Activated CD4-positive, alpha-beta T cell treated with anti-CD3 and anti-CD28 coated beads, Interleukin-2, amount 50 U/mL, for 24 hours (primary cell): ENCODE measurements around the gene NRIP2.

ENCODE experiments used
- DNase-seq, 2 donors: peaks; one replicate each; pipeline ENCODE4 v3.0.0-alpha.2; 2020; ENCODE audit warnings: low read depth in 1 of 2, low spot score in 1 of 2

Gene NRIP2

GRCh38 chr12:2851931-2852330, 17.1 kb upstream of the NRIP2 start:
- DNase-seq, result no peak

GRCh38 chr12:2845280-2845679, 10.4 kb upstream of the NRIP2 start:
- DNase-seq, result no peak

DNA sequence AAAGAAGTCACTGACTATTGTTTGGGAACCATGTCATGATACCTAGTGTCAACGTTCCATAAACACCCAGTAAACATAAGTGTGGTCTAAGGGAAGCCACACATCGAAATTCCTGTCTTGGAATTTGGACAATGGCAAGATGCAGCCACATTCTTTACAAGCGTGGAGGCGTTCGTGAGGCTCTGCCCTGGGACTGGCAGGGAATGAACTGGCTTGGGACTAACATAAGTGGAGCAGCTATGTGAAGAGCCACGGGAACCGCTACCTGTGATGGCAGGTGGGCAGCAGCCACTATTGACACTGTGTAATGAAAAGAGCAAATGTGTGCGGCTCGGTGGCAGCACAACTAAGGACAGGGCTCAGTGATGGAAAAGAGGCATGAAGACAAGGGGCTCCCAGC, 10.0 kb upstream of the NRIP2 start:
- DNase-seq, result no peak

- no peak for DNase-seq
Observed at GRCh38 chr12:2842948-2843347, 8.1 kb upstream of the NRIP2 start.

GRCh38 chr12:2841056-2841650, 6.3 kb upstream of the NRIP2 start:
- no peak for DNase-seq

DNA sequence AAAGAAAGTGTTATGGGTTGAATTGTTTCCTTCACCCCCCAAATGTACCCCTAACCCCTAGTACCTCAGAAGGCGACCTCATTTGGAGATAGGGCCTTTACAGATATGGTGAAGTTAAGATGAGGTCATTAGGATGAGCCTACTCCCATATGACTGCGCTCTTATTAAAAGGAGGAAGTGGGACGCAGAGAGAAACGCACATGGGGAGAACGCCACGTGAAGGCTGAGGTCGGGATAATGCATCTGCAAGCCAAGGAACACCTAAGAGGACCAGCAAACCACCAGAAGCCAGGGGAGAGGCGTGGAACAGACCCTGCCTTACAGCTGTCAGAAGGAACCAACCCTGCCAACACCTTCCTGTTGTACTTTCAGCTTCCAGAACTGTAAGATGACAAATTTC, 1.7 kb upstream of the NRIP2 start:
- no peak for DNase-seq

GRCh38 chr12:2835691-2836403, 1.0 kb upstream of the NRIP2 start:
- DNase-seq, result no peak

DNA sequence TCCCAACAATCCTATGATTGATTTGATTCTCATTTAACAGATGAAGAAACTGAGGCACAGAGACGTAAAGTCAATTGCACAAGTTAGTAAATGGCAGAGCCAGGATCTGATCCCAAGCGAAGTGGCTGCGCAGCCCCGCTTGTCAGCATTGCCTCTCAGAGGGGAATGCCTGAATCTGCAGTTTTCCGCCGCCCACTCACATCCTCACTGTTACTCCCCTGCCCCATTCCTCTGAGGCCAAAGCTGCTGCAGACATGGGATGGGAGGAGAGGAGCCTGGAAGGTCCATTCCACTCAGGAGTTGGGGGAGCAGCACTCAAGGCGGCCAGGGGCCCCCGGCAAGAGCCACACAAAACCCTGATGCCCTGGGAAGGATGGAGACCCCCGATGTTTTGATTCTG, 1.0 kb downstream of the NRIP2 start:
- DNase-seq, result no peak

GRCh38 chr12:2833327-2833726, 1.5 kb downstream of the NRIP2 start:
- DNase-seq, result no peak

- no peak for DNase-seq
Observed at GRCh38 chr12:2832550-2833127, 2.2 kb downstream of the NRIP2 start.

- no peak for DNase-seq
Observed at GRCh38 chr12:2829275-2829674, 5.6 kb downstream of the NRIP2 start.

DNA sequence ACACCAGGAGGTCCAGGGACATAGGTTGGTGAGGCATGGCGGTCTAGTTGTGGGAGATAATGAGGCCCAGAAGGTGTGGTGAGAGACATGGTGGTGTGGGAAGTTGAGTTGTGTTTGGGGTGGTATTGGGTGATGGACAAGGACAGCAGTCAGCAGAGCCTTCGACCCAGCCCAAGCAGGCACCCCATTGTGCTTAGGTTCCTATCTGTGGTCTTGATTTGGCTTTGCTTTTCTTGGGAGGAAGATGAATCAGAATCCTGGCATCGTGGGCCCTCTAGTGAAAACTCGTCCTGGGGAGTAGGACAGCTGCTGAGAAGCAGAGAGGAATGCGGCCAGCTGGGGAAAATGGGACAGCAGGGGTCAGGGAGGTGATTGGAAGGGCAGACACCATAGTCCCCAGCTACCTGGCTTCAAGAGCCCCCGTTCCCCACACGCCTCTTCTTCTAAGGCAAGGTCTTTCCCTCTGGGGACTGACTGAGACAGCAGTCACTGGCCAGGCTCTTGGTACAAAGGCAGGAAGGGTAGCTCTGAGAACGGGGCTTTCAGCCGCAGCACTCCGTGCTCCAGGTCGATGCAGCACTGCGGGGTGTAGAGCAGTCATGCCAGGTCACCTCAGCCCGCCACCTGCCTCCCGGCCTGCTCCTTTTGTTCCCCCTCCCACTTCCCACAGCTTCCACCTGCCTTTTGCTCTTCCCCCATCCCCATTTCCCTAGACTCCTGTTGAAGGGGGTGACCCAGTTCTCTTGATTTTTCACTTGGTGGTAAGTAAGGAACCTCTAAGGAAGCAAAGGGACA, 7.9 kb downstream of the NRIP2 start:
- no peak for DNase-seq

- DNase-seq, result no peak
Observed at GRCh38 chr12:2826036-2826435, 8.8 kb downstream of the NRIP2 start.

DNA sequence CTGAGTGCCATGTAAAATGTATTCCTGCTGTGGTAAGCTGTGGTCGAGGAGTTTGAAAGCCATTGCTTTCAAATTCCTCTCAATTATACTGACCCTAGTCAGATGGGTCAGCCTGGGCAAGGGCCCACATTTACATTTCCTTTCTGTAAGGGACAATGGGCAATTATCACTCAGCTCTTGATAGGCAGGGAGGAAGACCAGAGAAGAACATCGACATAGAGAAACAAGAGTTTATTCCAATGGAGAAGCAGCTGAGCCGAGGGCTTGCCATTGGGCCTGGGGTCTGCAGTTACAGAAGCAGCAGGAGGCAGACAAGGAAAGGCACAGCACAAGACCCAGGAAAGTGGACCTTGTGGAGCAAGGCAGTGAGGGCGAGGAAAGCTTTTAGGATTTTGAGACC, 9.7 kb downstream of the NRIP2 start:
- no peak for DNase-seq

GRCh38 chr12:2824541-2824940, 10.3 kb downstream of the NRIP2 start:
- no peak for DNase-seq

DNA sequence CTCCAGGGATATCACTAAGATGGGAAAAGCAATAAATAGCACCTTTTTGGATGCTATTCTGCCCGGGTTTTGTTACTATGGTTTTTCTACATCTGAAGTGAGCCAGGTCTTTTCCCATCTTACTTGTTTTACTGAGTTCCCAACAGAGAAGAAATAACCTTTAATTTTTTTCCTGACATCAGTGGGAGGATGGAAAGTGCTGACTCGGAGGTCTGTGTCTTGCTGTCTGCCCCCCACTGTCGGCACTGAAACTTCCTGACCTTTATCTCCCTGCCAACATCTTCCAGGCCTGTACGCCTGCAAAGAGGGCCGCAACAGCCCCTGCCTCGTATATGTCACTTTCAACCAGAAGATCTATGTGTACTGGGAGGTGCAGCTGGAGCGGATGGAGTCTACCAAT, 11.4 kb downstream of the NRIP2 start:
- DNase-seq, result no peak

DNA sequence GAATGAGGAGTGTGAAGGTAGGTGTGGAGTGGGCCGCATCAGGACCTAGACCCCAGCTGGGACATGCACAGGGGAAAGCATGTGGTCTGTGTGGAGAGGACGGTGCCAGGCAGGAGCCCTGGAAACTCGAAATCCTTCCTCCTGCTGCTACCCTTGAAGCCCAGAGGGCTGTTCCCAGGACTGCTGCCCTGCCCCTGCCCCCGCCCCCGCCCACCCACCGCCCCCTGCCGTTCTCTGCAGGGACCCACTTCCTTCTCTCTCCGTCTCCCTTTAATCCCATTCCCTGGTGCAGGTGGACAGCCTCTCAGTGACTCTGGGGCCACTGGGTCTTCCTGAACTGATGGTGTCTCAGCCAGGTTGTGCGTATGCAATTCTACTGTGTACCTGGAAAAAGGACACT, 14.4 kb downstream of the NRIP2 start:
- no peak for DNase-seq

GRCh38 chr12:2819810-2820209, 15.0 kb downstream of the NRIP2 start:
- DNase-seq, result no peak

DNA sequence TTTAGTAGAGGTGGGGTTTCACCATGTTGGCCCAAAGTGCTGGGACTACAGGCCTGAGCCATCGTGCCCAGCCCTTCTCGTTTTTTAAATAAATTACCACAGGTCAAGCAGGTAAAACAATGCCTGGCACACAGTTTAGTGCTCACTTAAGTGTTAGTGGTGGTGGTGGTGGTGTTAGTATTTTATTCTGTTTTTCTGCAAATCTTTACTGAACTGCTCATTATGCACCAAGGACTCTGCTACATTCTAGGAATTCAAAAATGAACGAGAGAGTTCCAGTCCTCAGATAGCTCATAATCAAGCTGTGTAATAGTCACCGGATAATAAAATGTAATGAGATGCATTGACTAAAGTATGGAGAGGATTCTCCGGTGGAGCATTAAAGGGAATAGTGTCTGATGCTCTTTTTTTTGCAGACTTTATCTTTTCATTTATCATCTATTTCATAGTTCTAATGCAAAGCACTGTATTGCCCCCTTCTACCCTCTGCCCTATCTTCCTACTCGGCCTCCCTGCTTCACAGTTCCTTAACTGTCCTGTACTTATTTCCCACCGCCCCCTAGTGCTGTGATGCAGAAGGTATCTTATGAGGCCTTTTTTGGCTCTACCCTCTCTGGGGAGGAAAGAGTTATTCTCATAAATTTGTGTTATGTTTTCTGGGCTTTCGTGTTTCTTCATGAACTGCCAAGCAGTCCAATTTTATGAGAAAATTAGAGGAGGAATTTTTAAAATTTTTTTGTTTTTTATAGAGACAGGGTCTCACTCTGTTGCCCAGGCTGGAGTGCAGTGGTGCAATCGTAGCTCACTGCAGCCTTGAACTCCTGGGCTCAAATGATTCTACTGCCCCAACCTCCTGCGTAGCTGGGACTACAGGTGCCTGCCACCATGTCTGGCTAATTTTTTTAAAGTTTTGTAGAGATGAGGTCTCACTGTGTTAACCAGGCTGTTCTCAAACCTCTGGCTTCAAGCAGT, 21.3 kb downstream of the NRIP2 start:
- DNase-seq, result peak in 1 of 2 donors; percentile 49

DNA sequence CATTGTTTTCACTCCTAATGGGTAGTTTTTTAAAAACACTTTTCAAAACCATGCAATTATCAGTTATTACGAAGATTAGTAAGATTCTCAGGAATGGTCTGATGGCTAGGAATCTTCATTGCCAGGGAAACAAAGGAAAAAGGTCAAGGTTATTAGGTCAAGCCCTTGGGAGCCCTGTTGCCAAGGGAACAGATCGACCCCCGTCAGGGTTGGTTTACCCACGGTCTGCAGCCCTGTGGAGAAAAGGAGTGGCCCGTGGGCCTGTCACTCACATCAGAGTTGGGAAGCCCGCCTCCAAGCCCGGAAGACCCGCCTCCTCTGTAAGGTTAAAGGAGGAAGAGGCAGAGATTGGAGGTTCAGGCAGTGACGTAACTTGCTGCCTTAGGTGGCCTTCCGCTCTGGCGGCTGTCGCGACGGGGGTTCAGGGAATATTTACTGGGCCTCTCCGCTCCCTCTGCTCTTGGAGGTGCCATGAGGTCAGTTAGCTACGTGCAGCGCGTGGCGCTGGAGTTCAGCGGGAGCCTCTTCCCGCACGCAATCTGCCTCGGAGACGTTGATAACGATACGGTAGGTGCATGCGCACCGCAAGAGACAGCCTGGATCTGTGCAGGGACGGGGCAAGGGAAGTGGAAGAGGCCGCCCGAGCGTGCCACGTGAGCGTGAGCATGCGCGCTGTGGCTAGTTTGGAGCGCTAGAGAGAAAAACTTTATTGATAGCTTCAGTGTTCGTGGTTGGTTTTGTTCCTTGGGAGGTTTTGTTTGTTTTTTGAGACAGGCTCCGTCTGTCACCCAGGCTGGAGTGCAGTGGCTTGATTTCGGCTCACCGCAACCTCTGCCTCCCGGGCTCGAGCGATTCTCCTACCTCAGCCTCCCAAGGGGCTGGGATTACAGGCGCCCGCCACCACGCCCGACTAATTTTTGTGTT, 22.3 kb downstream of the NRIP2 start, which contains the start of gene ITFG2:
Gene ITFG2 (plus strand): TSS at position 379 of the 924 bp plus-strand sequence. CDS start 93 bp downstream, at position 472.
- DNase-seq, result peak; percentile 86 to 96
